Measurements from ENCODE around the gene PKIG.

- TF ChIP-seq POLR2A (IDR thresholded peaks at IDR 0.05) (no peak), CTCF (IDR thresholded peaks at IDR 0.05) (no peak)
Observed at GRCh38 chr20:44629542-44629941, 47.2 kb downstream of the PKIG start.

All from heart left ventricle (tissue), 13 donors.